Fibroblast of skin of left biceps (primary cell): ENCODE data around the gene TM7SF3.
"Not testable (repeated sequence)": the region's sequence is repeated elsewhere in the genome, so short reads cannot be mapped to it uniquely, and the experiment has no call there.

ENCODE experiments used
- DNase-seq, 2 experiments: peaks; one replicate each; pipeline ENCODE4 v3.0.0-alpha.2; 2013; ENCODE audit warnings: low read depth in 2 of 2

TM7SF3 gene

GRCh38 chr12:26978801-26979200 lies 35.4 kb downstream of the TM7SF3 start:
- DNase-seq: no peak

- no peak for DNase-seq
Measured at GRCh38 chr12:26976687-26977086, 37.5 kb downstream of the TM7SF3 start.

- no peak for DNase-seq
Measured at GRCh38 chr12:26971963-26972362, 42.2 kb downstream of the TM7SF3 start.

- DNase-seq: no peak
Measured at GRCh38 chr12:26970136-26970535, 44.0 kb downstream of the TM7SF3 start.

GRCh38 chr12:26966842-26967241 lies 47.3 kb downstream of the TM7SF3 start:
- DNase-seq: no peak

GRCh38 chr12:26963413-26963812 lies 50.8 kb downstream of the TM7SF3 start:
- DNase-seq: no peak

GRCh38 chr12:26961803-26962202 lies 52.4 kb downstream of the TM7SF3 start:
- DNase-seq: no peak

- not testable (repeated sequence) for DNase-seq
Measured at GRCh38 chr12:26961391-26961790, 52.8 kb downstream of the TM7SF3 start.

GRCh38 chr12:26954027-26954426 lies 60.2 kb downstream of the TM7SF3 start:
- DNase-seq: no peak

- DNase-seq: no peak
Measured at GRCh38 chr12:26953447-26953846, 60.7 kb downstream of the TM7SF3 start.

- no peak for DNase-seq
Measured at GRCh38 chr12:26948309-26948708, 65.9 kb downstream of the TM7SF3 start.

GRCh38 chr12:26941215-26941594 lies 73.0 kb downstream of the TM7SF3 start:
- no peak for DNase-seq

- no peak for DNase-seq
Measured at GRCh38 chr12:26940516-26941214, 73.5 kb downstream of the TM7SF3 start.

- DNase-seq: no peak
Measured at GRCh38 chr12:26939953-26940352, 74.2 kb downstream of the TM7SF3 start.

- no peak for DNase-seq
Measured at GRCh38 chr12:26939192-26939832, 74.9 kb downstream of the TM7SF3 start.

GRCh38 chr12:26938701-26939062 lies 75.5 kb downstream of the TM7SF3 start:
- no peak for DNase-seq

- DNase-seq: peak; percentile 98 to 99
Measured at GRCh38 chr12:26937863-26938700, 76.1 kb downstream of the TM7SF3 start, which contains the start of the genes FGFR1OP2 and INTS13. Gene FGFR1OP2, plus strand, starts transcription at chr12:26938470. Its CDS starts 15,689 bp downstream, at chr12:26954159. Gene INTS13, minus strand, starts transcription at chr12:26937981. Its CDS starts 1,178 bp downstream, at chr12:26936803.

- DNase-seq: no peak
Measured at GRCh38 chr12:26937443-26937862, 76.7 kb downstream of the TM7SF3 start.

- DNase-seq: no peak
Measured at GRCh38 chr12:26936559-26937442, 77.4 kb downstream of the TM7SF3 start.

- no peak for DNase-seq
Measured at GRCh38 chr12:26935636-26936378, 78.4 kb downstream of the TM7SF3 start.

- DNase-seq: no peak
Measured at GRCh38 chr12:26929590-26929989, 84.6 kb downstream of the TM7SF3 start.
